ENCODE data around the gene CD300E.
A peak's percentile ranks its signal among the peaks of the same experiment; 100 is the strongest.
"Not testable (repeated sequence)": the region's sequence is repeated elsewhere in the genome, so short reads cannot be mapped to it uniquely, and the experiment has no call there.

CD300E gene

DNA sequence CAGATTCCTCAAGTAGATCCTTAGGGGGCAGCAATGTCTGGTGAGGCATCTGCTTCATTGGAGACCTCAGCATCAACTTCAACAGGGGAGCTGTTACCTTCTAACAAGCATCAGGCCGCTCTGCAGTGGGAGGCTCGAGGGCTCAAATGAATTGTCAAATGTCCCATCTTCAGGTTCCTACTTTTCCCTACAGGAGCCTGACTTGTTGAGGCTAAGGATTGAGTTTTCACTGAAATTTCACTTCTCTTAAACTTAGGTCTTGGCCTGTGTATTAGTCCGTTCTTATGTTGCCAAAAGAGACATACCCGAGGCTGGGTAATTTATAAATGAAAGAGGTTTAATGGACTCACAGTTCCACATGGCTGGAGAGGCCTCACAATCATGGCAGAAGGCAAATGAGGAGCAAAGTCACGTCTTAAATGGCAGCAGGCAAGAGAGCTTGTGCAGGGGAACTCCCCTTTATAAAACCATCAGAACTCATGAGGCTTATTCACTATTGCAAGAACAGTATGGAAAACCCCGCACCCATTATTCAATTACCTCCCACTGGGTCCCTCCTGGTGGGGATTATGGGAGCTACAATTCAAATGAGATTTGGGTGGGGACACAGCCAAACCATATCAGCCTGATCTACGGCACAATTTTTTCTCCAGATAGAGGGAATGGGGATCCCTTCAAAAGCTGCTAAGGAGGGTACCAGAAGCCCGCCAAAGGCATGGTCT is 26.3 kb downstream of the CD300E start:
- DNase-seq, result no peak

DNA sequence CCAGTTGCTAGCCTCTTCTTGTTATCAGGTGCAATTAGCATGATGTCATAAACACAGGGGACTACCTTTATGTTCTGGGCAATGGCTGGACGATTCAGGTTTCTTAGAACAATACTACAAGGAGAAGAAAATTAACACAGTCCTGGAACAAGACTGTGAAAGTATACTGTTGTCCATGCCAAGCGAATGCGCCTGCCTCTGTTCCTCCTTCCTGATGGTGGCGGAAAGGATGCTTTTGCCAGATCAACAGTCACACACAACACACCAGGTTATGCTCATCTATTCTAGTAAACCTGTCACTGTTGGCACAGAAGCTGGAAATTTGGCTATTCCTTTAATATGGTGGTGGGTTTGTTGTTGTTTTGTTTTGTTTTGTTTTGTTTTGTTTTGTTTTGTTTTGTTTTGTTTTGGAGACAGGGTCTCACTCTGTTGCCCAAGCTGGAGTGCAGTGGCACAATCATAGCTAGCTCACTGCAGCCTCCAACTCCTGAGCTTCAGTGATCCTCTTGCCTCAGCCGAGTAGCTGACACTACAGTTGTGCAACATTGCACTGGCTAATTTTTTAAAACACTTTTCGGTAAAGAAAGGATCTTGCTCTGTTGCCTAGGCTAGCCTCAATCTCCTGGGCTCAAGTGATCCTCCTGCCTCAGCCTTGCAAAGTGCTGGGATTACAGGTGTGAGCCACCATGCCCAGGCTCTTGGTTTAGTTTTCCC is 28.3 kb downstream of the CD300E start:
- DNase-seq, result no peak

DNA sequence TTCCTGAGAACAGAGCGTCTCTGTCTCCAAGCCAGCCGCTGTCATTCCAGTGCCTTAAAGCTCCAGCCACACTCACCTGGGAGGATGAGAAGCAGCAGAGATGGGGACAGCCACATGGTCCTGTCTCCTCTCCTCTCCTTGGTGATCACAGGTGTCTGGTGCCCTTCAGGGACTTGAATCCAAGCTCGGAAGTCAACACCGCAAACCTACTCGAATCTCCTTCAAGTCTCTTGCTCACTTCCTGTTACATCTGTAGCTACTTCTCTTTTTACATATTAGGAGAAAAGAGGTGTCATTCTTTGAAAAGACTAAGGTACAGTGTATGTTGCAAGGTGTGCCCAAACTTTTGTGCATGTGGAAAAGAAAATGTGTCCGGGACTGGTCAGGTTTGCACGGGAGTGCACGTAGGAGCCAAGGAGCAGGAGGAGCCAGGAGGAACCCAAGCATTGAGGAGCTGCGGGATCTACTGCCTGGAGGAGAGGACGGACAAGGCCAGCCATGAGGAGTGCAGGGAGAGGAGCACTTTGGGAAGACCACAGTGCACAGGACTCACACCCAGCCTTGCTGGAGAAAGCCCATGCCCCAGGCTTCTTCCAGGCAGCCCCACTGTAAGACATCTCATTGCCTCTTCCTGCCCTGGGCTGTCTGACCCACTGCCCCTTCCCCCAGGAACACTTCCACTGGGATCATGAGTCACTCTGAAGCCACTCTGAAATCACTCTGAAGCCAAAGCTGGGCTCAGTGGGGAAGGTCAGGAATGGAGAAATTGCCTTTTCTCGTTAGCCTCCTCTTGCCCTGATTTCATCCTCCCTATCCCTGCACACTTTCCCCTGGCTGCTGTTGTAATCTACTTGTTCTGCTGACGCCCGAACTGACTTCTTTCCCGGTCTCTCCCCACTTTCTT is 31.2 kb downstream of the CD300E start, which contains the start of gene CD300LD:
TSS of gene CD300LD (minus strand) at position 197 of the 904 bp plus-strand sequence. CDS start at position 116, 81 bp downstream.
- DNase-seq, result peak; percentile 16

DNA sequence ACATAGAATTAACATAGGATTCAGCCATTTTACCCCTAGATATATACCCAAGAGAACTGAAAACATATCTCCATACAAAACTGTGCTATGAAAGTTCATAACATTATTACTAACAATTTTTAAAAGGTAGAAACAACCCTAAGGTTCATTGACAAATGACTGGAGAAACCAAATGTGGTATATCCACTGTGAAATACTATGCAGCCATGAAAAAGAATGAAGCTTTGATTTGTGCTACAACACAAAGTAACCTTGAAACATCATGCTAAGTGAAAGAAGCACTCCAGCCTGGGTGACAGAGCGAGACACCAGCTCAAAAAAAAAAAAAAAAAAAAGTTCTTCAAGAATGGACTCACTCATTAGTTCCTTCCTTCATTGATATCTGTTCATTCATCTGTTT is 32.0 kb downstream of the CD300E start:
- no peak for DNase-seq

DNA sequence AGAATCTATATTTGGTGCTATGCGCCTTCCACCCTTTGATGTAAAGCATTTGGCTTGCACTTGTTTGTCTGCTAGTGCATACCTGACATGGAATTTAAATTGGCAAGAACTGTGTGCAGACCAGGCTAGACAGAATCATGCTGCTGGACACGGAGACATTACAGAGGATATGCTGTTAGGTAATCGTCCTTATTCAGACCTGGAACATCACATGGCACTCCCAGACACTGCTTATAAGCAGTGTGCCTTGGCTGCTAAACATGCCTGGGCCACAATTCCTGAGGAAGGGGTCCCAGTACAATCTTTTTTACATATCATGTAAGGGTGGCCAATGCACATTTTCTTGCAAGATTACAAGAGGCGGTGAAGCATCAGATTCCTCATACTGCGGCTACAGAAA is 37.8 kb downstream of the CD300E start:
- DNase-seq, result no peak

DNA sequence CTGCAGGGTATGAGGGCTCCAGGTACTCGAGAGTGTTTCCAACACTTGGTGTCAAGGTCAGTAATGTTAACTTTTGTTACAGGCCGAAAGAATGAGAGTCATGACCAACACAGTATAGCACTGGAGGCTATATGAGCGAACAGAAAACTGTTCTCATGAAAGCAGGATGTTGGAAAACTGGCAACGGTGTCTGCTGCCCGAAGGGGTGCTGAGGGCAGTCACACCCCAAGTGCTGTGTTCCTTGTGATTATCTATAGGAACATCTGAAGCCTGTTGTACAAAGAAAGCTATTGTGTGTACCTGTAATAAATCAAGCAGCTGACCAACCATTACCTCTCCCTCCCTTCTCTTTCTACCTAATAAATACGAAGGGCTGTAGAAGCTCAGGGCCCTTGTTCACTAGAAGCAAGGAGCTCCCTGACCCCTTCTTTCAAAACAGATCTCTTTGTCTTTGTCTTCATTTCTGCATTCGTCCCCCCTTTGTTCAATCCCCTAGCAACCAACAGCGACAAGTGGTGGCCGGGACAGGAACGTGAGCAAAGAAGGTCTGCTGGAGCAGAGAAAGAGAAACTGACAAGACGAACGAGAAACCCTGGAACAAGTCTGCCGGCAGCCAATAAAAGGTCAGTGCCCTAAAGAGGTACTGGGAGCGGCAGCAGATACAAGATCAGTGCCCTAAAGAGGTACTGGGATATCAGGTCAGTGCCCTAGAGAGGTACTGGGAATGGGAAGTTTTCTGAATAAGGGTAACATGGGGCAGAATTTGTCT is 39.1 kb downstream of the CD300E start:
- DNase-seq, result no peak

DNA sequence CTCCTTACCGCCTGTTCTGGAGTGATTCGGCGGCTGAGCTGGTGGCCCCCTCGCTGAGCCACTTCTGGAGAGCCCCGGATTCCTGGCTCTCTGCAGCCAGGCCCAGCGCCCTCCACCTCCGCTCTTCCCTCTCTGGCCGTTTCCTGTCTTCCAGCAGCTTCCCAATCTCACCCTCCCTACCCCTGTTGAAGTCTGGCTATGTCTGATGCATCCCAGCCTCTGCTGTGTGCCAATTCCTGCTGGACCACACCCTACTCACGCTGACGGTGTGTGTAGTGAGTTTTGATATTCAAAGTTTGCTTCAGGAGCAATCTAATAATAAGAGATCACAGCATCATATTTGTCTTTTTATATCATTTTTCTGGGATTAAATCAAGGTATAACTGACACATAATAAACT is 40.9 kb downstream of the CD300E start:
- DNase-seq, result no peak

DNA sequence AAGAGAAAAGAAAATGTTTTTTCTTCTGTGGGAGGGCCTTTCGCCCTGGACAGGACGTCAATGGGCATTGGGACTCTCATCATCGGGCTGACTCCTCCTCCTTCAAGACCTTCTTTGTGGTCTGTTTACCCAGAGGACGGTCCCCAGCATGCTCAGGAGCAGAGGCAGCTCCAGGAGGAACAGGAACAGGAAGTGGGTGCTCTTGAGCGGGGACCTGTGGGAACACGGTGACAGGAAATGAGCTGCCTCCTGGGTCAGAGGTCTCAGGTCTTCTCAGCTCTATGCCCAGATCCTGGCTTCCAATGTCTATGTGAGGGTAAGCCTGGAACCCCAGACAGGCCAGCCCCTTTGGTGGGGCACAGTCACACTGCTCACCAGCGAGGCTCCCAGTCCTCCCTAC is 43.6 kb downstream of the CD300E start:
- no peak for DNase-seq

DNA sequence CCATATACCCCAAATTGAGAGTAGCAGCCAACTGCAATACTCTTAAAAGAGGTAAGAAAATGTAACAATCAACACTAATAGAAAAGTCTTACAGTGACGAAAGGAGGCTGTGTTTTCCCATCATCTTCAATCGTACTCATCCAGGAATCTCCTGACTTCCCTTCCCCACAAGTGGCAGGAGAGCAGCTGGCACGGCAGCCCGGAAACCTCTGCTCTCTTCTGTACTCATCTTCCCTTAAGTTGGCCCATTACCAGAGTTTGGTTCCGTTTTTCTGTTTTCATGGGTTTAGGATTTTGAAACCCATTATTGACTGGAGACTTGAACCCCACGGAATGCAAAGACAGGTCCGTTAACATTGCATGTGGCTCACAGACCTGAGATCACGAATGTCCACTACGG is 44.6 kb downstream of the CD300E start:
- no peak for DNase-seq

DNA sequence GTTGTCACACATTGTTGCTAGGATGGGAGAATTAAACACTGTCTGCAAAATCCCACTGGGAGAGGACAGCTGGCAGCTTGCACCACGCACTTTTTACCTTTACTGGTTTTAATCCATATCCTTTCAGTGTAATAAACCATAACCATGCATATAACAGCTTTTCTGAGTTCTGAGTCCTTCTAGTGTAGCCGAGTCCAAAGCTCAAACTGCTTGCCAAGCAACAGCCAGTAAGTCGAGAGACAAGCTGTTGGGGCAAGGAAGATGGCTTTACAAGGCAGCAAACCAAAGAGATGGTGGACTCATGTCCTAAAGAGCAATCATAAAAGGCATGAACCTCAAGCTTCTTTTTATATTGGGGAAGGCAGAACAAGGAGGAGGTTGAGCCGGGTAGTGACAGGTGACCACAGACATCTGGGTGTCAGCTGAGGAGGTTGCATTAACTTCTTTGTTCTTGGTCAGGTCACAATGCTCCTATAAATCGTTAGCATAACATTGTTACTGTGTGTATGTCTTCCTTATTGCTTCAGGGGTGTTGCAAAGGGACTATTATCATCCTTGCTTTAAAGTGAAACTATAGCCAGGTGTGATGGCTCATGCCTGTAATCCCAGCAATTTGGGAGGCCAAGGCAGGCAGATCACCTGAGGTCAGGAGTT is 48.9 kb downstream of the CD300E start:
- no peak for DNase-seq

DNA sequence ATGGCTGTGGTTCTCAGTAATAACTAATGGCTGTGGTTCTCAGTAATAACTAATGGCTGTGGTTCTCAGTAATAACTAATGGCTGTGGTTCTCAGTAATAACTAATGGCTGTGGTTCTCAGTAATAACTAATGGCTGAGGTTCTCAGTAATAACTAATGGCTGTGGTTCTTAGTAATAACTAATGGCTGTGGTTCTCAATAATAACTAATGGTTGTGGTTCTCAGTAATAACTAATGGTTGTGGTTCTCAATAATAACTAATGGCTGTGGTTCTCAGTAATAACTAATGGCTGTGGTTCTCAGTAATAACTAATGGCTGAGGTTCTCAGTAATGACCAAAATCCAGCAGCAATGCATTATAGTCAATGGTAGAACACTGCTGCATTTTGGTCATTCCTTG is 49.9 kb downstream of the CD300E start:
- DNase-seq, result not testable (repeated sequence)

DNA sequence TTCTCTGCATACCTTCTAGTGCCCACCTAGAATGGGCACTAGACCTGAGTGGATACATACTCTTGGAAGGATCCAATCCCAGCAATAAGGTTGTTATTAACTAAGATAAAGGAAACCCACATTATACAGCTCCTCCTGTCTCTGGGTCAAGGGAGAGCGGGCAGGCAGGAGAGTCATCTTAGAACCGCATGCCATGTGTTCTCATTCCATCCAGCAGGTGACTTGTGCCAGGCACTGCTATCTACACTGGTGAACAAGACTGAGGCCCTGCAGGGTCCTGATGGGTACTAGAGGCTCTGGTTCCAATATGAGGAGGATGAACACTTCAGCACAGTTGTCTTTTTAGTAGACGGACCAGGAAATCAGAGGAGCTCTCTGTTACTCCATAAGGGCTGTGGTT is 50.4 kb downstream of the CD300E start:
- DNase-seq, result no peak

DNA sequence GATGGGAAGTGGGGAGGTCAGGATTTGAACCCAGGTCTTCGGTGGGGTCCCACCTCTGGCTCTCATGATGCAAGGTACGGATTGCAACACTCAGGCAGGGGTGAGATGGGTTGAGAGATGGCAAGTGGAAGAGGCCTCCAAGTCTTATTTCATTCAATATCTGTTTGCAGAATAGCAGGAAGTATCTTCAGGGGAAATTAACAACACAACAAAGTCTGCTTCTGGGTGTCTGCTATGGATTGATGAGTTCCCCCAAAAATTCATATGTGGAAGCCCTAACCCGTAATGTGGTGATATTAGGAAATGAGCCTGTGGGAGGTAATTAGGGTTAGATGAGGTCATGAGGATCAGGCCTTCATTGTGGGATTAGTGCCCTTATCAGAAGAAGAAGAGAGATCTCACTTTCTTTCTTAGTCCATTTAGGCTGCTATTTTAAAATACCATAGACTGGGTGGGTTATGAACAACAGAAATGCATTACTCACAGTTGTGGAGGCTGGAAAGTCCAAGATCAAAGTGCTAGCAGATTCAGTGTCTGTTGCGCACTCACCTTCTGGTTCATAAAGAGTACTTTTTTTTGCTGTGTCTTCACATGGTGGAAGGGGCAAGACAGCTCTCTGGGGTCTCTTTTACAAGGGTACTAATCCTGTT is 51.8 kb downstream of the CD300E start:
- no peak for DNase-seq

DNA sequence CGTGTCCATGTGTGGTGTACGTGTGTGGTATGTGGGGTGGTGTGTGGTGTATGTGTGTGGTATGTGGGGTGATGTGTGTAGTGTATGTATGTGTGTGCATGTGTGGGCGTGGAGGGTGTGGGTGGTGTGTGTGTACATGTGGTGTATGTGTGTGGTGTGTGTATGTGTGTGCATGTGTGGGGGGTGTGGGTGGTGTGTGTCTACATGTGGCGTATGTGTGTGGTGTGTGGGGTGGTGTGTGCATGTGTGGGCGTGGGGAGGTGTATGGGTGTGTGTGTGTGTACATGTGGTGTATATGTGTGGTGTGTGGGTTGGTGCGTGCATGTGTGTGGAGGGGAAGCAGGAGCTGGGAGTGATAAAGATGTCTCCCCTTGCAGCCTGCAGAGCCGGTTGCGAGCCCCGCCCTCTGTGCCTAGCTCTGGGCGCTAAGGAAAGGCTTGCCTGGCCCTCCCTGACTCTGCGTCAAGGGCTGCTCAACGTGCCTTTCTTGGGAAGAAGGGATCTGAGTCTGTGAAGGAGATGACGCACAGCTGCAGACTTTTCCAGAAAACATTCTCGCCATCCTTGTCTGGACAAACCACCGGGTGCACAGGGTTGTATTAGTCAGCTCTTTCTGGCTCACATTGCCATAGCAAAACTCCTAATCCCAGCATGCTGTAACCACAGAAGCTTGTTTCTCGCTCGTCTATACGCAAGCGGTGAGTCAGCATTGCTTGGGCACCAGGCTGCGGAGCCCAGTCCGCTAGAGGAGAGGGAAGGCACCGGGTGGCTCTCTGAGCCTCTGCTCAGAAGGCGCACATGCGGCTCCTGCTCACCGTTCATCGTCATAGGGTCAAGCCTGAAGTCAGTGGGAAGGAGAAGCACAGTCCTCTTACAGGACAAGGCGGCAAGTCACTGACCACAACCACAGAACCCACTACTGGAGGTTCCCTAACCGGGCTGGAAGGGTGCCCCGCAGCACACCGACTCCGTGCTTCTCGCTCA is 54.2 kb downstream of the CD300E start:
- no peak for DNase-seq

DNA sequence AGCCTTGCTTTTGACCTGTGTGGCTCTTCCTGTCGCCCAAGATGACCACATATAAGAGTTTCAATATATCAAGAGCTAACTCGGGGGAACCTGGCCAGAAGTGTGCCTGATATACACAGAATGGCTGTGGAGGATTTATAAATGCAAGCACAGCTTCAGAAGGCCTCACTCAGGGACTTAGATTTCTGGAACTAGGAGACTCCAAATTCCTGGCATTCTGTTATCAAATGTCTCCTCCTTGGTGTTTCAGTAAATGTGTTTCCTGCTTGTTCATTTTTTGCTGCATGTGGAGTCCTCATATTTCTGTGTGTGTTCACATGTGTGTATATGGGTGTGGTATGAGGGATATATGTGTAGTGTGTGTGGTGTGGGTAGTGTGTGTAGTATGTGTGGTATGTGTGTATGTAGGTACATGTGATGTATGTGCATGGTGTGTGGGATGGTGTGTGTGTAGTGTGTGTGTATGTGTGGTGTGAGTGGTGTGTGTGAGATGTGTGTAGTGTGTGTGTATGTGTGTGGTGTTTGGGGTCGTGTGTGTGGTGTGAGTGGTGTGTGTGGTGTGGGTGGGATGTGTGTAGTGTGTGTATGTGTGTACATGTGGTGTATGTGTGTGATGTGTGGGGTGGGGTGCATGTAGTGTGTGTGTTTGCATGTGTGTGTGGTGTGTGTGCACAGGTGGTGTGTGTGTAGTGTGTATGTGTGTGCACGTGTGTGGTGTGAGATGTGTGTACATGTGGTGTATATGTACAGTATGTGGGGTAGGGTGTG is 55.2 kb downstream of the CD300E start:
- no peak for DNase-seq

DNA sequence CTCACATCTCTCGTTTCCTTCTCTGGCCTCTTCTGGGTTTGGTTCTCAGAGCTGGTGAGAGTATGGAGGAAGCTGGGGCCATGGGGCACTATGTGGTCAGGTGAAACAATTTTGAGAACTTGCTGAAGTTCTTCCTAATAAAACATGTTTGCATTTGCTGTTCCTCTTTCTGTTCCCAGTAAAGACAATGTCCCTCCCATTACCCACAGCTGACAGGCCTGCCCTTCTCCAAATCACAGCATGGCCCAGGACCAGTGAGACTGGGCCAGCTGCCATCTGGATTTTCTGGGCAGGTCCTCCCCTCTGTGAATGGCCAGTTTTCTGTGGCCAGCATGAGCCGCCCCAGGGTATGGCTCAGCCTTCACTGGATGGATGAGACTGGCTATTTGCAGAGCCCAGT is 56.1 kb downstream of the CD300E start, which contains the start of gene CD300H:
TSS of gene CD300H (minus strand) at position 113 of the 400 bp plus-strand sequence.
- no peak for DNase-seq

DNA sequence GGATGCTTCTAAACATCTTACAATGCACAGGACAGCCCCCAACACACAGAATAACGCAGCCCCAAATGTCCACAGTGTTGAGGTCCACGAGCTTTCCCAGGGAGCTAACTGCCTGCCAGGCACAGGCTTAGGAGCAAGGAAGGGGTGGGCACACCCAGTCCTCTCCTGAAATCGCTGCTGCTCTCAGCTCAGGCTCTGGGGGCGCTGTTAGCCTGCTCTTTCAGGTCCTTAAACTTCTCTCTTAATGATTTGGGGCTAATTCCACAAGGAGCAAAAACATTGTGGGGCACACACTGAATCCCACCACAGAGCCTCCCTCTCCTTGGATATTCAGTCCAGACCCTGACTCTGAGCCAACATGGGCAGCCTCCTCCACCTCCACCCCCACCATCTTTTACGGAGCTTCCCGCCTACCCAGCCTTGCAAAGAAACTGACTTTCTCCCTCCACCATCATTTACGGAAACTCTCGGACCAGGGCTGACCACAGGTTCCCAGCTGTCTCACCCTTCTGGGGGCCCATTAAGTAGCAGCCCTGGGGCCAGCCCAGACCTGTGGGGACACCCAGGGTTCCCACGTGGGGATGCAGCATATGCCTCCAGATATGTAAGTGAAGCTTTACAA is 57.3 kb downstream of the CD300E start:
- peak; percentile 42 for DNase-seq

DNA sequence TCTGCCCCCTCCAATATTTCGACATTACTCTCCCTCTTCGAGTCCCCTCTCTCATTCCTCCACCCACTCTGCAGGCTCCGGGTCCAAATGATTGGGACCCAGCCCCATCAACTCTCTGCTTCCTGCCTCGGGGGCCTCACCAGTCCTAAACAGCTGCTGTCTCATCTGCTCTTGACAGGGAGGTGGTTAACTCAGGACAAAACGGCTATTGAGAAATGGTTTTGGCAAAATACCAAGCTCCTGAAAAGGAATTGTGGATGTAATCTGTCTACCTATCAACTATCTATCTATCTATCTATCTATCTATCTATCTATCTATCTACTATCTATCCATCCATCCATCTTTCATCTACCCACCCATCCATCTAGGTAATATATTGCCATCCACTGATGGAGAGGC is 58.4 kb downstream of the CD300E start:
- DNase-seq, result no peak

DNA sequence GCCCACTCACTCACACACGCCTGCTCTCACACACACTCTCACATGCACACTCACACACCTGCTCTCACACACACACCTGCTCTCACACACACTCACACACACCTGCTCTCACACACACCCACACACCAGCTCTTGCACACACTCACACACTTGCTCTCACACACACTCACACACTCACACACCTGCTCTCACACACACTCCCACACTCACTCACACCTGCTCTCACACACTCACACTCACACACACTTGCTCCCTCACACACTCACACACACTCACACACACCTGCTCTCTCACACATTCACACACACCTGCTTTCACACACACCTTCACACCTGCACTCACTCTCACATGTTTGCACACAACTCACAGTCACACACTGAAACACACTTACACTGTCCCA is 60.2 kb downstream of the CD300E start:
- DNase-seq, result no peak
